GM19099 (cell line): Measurements from ENCODE around the gene MAP3K6.

ENCODE experiments used
- POLR2A ChIP-seq: IDR thresholded peaks from 3 replicates; pipeline ENCODE4 v1.6.1; 2011; ENCODE audit warnings: low read depth; ENCODE audit not compliant: insufficient read length; ENCODE audit errors: extremely low read depth

The MAP3K6 gene

DNA sequence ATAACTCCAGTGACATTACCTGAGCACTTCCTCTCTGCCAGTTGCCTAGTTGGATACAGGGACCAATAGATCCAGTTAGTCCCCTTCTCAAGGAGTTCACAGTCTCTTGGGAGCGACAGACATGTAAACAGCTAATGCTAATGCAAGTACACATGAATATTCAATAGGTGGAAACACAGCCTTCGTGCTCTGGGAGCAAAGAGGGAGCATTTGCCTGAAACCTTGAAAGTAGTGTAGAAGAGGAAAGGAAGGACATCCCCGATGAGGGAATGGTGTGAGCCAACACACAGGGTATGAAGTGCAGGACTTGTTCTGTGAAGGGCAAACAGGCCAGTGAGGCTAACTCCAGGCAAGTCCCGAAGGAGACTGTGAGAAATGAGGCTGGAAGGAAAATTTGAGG is 48.6 kb downstream of the MAP3K6 start:
- TF ChIP-seq POLR2A: no peak

- no peak for TF ChIP-seq POLR2A
Observed at GRCh38 chr1:27316860-27317259, 49.9 kb downstream of the MAP3K6 start.

DNA sequence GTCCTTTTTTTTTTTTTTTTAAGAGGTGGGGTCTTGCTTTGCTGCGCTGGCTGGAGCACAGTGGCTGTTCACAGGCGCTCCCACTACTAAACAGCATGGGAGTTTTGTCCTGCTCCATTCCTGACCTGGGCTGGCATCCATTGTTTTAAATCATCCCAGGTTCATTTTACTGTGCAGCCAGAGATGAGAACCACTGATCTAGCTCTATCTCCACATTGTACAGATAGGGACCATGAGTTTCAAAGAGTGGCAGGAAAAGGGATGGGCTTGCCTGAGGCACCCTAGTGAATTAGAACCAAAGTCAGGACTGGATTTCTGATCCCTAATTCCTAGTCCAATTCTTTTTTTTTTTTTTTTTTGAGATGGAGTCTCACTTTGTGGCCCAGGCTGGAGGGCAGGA is 52.0 kb downstream of the MAP3K6 start:
- no peak for TF ChIP-seq POLR2A

GRCh38 chr1:27314169-27314568 is 52.6 kb downstream of the MAP3K6 start:
- no peak for TF ChIP-seq POLR2A

DNA sequence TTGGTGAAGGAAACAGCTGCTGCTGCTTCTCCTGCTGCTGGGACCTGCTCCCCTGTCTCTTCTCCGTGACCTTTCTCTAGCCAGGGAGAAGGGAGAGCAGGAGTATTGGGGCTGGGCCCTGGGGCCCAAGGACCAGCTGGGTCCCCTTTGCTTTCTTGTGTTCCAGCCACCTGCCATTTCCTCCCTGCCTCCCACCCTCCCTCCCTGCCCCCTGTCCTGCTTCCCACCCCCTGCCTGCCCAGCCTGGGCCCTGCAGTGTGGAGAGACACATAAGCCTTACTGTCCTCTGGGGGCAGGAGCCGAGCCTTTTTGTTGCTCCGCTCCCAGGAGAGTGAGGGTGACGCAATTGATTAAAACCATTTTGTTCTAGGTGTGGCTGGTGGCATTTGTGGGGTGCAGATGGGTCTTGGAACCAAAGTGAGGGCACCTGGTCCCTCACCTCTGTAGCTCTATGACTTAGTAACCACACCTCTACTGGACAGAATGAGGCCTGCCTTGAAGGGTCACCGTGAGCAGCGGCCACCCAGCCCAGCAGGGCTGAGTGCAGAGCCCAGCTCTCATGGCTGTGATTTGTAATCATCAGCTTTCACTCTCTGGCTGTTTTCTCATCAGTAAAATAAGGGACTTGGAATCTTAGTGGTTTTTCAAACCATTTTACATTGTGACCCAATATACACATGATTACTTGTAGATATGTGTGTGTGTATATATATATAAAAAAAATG is 58.7 kb downstream of the MAP3K6 start:
- no peak for TF ChIP-seq POLR2A

DNA sequence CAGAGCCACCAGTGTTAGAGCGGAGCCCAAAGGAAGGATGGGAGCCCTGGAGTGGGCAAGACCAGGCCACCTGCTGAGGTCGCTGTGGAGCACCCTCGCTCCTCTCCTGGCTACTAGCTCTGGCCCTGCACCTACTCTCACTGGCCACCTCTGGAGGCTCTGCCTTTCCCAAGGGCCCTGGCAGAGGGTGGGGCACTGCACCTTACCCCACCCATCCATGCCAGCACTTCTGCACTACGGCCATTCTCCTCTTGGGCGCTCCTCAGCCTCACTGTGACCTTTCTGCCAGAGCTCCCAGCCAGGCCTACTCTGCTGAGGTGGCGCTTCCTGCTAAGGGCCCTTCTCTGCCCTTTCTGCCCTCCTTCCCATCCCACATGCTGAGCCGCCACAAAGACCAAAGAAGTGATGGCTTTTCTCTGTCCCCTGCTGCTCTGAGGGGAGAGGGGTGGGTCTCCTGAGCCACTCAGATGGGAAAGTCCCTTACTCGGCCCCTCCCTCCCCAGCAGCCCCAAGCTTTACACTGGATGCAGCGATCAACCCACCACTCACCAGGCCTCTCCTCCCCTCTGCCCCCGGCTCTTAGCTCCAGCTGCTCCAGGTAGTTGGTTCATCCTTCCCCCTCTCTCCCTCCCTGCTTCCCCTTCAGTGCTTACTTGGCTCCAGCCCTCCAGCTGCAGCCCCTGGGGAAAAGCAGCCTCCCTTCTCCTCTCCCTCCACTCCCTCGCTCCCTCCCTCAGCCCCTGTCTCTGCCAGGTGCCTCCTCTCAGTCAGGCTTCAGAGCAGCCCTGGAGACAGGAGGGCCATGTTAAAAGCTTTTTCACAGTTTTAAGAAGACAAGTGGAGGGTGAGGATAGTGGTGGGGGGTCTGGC is 59.6 kb downstream of the MAP3K6 start:
- no peak for TF ChIP-seq POLR2A

- no peak for TF ChIP-seq POLR2A
Observed at GRCh38 chr1:27306071-27306470, 60.7 kb downstream of the MAP3K6 start.
